Stimulated activated naive CD8-positive, alpha-beta T cell treated with anti-CD3 and anti-CD28 coated beads, Interleukin-15, Interleukin-2, amounts not matched to agents 100 U/mL and 50 U/mL, for 24 hours (primary cell): ENCODE measurements around the gene RPS29.
"Not testable (repeated sequence)": the region's sequence is repeated elsewhere in the genome, so short reads cannot be mapped to it uniquely, and the experiment has no call there.

ENCODE experiments used
- ATAC-seq: fragments of 150-1000 bp; cut with Tn5 transposase; one replicate; pipeline ENCODE4 v1.10.0; 2021
- DNase-seq: peaks from one replicate; pipeline ENCODE4 v3.0.0; 2021

The RPS29 gene

GRCh38 chr14:49585803-49586672, at the start of gene RPS29:
Gene RPS29, minus strand, starts transcription at chr14:49586380. Its CDS starts 34 bp downstream, at chr14:49586346.
- peak; percentile 88 for ATAC-seq
- DNase-seq = peak; percentile 96

GRCh38 chr14:49634547-49635334, 48.6 kb upstream of the RPS29 start, which contains the start of gene DNAAF2:
Gene DNAAF2, minus strand, starts transcription at chr14:49635244. Its CDS starts 95 bp downstream, at chr14:49635149.
- peak; percentile 32 for ATAC-seq
- peak; percentile 66 for DNase-seq

- peak; percentile 95 for DNase-seq
- ATAC-seq = peak; percentile 89
These were observed 47.7 kb upstream of the RPS29 start for GRCh38 chr14:49633640-49634546.

- ATAC-seq = no peak
- DNase-seq = no peak
These were observed 38.0 kb upstream of the RPS29 start for GRCh38 chr14:49623941-49624839.

- DNase-seq = no peak
- no peak for ATAC-seq
These were observed 37.2 kb upstream of the RPS29 start for GRCh38 chr14:49623387-49623786.

- DNase-seq (no peak), ATAC-seq (no peak)
These were observed 35.9 kb upstream of the RPS29 start for GRCh38 chr14:49622022-49622607.

- DNase-seq = peak; percentile 75
- ATAC-seq = peak; percentile 28
These were observed 35.1 kb upstream of the RPS29 start for GRCh38 chr14:49621114-49621881.

- peak; percentile 97 for DNase-seq
- peak; percentile 94 for ATAC-seq
These were observed 34.3 kb upstream of the RPS29 start, which contains the start of the genes MGAT2 and RPL36AL for GRCh38 chr14:49620182-49621113. Gene MGAT2, plus strand, starts transcription at chr14:49620799. Its CDS starts 470 bp downstream, at chr14:49621269. Gene RPL36AL, minus strand, starts transcription at chr14:49620626. Its CDS starts 1,522 bp downstream, at chr14:49619104.

- DNase-seq (no peak), ATAC-seq (no peak)
These were observed 33.5 kb upstream of the RPS29 start for GRCh38 chr14:49619730-49620129.

GRCh38 chr14:49619273-49619672, 33.1 kb upstream of the RPS29 start:
- not testable (repeated sequence) for DNase-seq, ATAC-seq

- DNase-seq = no peak
- no peak for ATAC-seq
These were observed 31.8 kb upstream of the RPS29 start for GRCh38 chr14:49617852-49618519.

- DNase-seq (no peak), ATAC-seq (no peak)
These were observed 29.6 kb upstream of the RPS29 start for GRCh38 chr14:49615776-49616175.

GRCh38 chr14:49614196-49614595, 28.0 kb upstream of the RPS29 start:
- no peak for ATAC-seq

GRCh38 chr14:49612671-49613070, 26.5 kb upstream of the RPS29 start:
- DNase-seq (no peak), ATAC-seq (no peak)

More at GRCh38 chr14:49614196-49614595, 28.0 kb upstream of the RPS29 start:
- no peak for DNase-seq

GRCh38 chr14:49612251-49612650, 26.1 kb upstream of the RPS29 start:
- ATAC-seq (no peak), DNase-seq (no peak)

GRCh38 chr14:49607583-49607982, 21.4 kb upstream of the RPS29 start:
- ATAC-seq (no peak), DNase-seq (no peak)

GRCh38 chr14:49598485-49599300, 12.5 kb upstream of the RPS29 start, which contains the start of gene LRR1:
Gene LRR1, plus strand, starts transcription at chr14:49598940. Its CDS starts 81 bp downstream, at chr14:49599021.
- peak; percentile 86 for ATAC-seq

More at GRCh38 chr14:49598485-49599300, 12.5 kb upstream of the RPS29 start, which contains the start of gene LRR1:
- peak; percentile 91 for DNase-seq
